22Rv1 (cell line): ENCODE data around the gene PCDHGB7.
"Not testable (repeated sequence)": the region's sequence is repeated elsewhere in the genome, so short reads cannot be mapped to it uniquely, and the experiment has no call there.

ENCODE experiments used
- H3K27ac ChIP-seq: fragments of 450-650 bp; 2 replicates; pipeline ENCODE4 v1.5.1; 2017
- ZFX ChIP-seq: fragments of 450-650 bp; IDR thresholded peaks from 2 replicates; pipeline ENCODE4 v1.6.1; 2017; ENCODE audit warnings: antibody characterized with exemption, borderline replicate concordance
- TF ChIP-seq, protein P1 (sequence below): fragments of 450-650 bp; IDR thresholded peaks from 2 replicates; pipeline ENCODE4 v1.5.1; 2017; ENCODE audit warnings: mild to moderate bottlenecking

The PCDHGB7 gene

DNA sequence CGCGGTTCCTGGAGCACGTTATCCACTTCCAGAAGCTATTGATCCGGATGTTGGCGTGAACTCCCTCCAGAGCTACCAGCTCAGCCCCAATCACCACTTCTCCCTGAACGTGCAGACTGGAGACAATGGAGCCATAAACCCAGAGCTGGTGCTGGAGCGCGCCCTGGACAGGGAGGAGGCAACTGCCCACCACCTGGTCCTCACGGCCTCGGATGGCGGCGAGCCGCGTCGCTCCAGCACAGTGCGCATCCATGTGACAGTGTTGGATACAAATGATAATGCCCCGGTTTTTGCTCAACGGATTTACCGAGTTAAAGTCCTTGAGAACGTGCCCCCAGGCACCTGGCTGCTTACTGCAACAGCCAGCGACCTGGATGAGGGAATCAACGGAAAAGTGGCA is 14.1 kb upstream of the PCDHGB7 start:
- no peak overlapping the region for H3K27ac ChIP-seq
- TF ChIP-seq, protein P1, sequence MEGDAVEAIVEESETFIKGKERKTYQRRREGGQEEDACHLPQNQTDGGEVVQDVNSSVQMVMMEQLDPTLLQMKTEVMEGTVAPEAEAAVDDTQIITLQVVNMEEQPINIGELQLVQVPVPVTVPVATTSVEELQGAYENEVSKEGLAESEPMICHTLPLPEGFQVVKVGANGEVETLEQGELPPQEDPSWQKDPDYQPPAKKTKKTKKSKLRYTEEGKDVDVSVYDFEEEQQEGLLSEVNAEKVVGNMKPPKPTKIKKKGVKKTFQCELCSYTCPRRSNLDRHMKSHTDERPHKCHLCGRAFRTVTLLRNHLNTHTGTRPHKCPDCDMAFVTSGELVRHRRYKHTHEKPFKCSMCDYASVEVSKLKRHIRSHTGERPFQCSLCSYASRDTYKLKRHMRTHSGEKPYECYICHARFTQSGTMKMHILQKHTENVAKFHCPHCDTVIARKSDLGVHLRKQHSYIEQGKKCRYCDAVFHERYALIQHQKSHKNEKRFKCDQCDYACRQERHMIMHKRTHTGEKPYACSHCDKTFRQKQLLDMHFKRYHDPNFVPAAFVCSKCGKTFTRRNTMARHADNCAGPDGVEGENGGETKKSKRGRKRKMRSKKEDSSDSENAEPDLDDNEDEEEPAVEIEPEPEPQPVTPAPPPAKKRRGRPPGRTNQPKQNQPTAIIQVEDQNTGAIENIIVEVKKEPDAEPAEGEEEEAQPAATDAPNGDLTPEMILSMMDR, result no peak
- no peak for TF ChIP-seq ZFX

DNA sequence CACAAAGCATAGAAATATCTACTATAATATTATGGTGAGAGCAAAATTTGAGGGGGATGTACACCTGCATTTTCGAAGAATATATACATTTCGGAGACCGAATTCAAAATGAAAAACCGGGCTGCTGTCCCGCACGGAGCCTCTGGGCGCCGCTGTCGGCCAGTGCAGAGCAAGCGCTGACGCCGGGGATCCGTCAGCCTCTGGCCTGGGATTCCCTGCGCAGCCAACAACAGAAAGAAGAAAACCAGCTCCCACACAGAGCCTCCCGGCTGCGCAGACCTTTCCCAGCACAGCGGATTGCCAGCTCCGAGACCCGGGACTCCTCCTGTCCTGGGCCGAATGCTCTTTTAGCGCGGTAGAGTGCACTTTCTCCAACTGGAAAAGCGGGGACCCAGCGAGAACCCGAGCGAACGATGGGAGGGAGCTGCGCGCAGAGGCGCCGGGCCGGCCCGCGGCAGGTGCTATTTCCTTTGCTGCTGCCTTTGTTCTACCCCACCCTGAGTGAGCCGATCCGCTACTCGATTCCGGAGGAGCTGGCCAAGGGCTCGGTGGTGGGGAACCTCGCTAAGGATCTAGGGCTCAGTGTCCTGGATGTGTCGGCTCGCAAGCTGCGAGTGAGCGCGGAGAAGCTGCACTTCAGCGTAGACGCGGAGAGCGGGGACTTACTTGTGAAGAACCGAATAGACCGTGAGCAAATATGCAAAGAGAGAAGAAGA is 9.5 kb upstream of the PCDHGB7 start, which contains the start of gene PCDHGB6:
TSS of gene PCDHGB6 (plus strand) at position 232 of the 716 bp plus-strand sequence. CDS start at position 414, 182 bp downstream.
- H3K27ac ChIP-seq, result not testable (repeated sequence)
- TF ChIP-seq, protein P1, result peak; percentile 78

DNA sequence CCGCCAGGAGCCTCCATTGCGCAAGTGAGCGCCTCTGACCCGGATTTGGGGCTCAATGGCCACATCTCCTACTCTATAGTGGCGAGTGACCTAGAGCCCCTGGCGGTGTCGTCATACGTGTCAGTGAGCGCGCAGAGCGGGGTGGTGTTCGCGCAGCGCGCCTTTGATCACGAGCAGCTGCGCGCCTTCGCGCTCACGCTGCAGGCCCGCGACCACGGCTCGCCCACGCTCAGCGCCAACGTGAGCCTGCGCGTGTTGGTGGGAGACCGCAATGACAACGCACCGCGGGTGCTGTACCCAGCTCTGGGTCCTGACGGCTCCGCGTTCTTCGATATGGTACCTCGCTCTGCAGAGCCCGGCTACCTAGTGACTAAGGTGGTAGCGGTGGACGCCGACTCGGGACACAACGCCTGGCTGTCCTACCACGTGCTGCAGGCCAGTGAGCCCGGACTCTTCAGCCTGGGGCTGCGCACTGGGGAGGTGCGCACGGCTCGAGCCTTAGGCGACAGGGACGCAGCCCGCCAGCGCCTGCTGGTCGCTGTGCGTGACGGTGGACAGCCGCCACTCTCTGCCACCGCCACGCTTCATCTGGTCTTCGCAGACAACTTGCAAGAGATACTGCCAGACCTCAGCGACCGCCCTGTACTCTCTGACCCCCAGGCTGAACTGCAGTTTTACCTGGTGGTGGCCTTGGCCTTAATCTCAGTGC is 7.7 kb upstream of the PCDHGB7 start:
- no peak overlapping the region for H3K27ac ChIP-seq
- TF ChIP-seq, protein P1, result no peak
- no peak for TF ChIP-seq ZFX

DNA sequence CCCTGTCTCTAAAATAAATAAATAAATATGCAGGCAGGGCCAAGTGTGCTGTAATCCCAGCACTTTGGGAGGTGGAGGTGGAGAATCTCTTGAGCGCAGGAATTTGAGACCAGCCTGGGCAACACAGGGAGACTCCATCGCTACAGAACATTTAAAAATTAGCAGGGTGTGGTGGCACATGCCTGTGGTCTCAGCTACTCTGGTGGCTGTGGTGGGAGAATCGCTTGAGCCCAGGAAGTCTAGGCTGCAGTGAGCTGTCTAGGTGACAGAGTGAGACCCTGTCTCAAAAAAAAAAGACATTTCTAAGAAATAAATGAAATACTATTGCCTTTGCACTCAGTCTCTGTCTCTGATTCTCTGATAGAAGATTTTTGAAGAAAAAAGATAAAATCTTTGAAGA is 5.9 kb upstream of the PCDHGB7 start:
- no peak for TF ChIP-seq ZFX
- TF ChIP-seq, protein P1, result no peak

DNA sequence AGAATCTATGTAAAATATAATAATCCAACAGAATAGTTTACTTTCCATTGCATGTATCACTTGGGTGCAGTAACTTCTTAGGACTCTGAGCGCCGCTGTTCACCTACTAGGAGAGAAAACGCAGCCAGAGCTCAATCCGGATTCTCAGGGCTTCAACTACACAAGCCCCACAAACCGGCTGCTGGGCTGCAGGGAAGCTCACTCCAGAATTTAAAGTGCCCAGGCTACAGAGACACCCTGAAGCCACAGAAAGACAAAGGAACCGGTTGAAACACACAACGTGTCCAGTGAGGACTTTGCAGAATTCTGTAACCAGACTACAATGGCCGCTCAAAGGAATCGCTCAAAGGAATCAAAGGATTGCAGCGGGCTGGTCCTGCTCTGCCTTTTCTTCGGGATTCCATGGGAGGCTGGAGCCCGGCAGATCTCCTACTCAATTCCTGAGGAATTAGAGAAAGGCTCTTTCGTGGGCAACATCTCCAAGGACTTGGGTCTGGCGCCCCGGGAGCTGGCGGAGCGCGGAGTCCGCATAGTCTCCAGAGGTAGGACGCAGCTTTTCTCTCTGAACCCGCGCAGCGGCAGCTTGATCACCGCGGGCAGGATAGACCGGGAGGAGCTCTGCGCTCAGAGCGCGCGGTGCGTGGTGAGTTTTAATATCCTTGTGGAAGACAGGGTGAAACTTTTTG is 4.5 kb upstream of the PCDHGB7 start, which contains the start of gene PCDHGA10:
TSS of gene PCDHGA10 (plus strand) at position 134 of the 686 bp plus-strand sequence. CDS start at position 323, 189 bp downstream.
- TF ChIP-seq ZFX, result no peak
- TF ChIP-seq, protein P1, result peak; percentile 87
- H3K27ac ChIP-seq, result peak within 1 kb of the TSS; percentile 55

More for the DNA sequence above, 5.9 kb upstream of the PCDHGB7 start:
- no peak overlapping the region for H3K27ac ChIP-seq

DNA sequence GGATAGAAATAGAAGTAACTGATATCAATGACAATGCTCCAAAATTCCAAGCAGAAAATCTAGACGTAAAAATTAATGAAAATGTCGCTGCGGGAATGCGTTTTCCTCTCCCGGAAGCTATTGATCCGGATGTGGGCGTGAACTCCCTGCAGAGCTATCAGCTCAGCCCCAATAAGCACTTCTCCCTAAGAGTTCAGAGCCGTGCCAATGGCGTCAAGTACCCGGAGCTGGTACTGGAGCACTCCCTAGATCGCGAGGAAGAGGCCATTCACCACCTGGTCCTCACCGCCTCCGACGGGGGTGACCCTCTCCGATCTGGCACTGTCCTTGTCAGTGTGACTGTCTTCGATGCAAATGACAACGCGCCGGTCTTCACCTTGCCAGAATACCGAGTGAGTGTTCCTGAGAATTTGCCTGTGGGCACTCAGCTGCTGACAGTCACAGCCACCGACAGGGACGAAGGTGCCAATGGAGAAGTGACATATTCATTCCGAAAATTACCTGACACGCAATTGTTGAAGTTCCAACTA is 3.9 kb upstream of the PCDHGB7 start:
- TF ChIP-seq, protein P1, result no peak
- TF ChIP-seq ZFX, result no peak
- H3K27ac ChIP-seq, result peak overlapping the region; percentile 55

DNA sequence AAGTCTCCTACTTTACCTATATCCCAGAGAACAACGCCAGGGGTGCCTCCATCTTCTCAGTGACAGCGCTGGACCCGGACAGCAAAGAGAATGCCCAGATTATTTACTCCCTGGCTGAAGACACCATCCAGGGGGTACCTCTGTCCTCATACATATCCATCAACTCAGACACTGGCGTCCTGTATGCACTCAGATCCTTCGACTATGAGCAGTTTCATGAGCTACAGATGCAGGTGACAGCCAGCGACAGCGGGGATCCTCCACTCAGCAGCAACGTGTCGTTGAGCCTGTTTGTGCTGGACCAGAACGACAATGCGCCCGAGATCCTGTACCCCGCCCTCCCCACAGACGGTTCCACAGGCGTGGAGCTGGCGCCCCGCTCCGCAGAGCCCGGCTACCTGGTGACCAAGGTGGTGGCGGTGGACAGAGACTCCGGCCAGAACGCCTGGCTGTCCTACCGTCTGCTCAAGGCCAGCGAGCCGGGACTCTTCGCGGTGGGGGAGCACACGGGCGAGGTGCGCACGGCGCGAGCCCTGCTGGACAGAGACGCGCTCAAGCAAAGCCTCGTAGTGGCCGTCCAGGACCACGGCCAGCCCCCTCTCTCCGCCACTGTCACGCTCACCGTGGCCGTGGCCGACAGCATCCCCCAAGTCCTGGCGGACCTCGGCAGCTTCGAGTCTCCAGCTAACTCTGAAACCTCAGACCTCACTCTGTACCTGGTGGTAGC is 2.8 kb upstream of the PCDHGB7 start:
- H3K27ac ChIP-seq, result not testable (repeated sequence)

DNA sequence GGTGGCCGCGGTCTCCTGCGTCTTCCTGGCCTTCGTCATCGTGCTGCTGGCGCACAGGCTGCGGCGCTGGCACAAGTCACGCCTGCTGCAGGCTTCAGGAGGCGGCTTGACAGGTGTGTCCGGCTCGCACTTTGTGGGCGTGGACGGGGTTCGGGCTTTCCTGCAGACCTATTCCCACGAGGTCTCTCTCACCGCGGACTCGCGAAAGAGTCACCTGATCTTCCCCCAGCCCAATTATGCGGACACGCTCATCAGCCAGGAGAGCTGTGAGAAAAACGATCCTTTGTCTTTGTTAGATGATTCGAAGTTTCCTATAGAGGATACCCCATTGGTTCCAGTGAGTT is 2.2 kb upstream of the PCDHGB7 start:
- H3K27ac ChIP-seq, result not testable (repeated sequence)
